K562 (cell line): ENCODE measurements around the gene FOXS1. TPM values are rescaled to one million over a fixed set of nuclear protein-coding genes. Genes with fewer than 3 reads are reported as not detected.
A peak's percentile ranks its signal among the peaks of the same experiment; 100 is the strongest.

Source experiments
- BCOR ChIP-seq: fragments of 450-650 bp; IDR thresholded peaks from 2 replicates; pipeline ENCODE4 v1.6.1; 2016
- CHD1 ChIP-seq: fragments of 200-600 bp; sonication (generic); IDR thresholded peaks from one replicate; pipeline ENCODE4 v1.6.1; 2012; ENCODE audit warnings: mild to moderate bottlenecking, moderate library complexity, low read length, inconsistent platforms
- FOXJ2 ChIP-seq: fragments of 200-800 bp; sonication (Bioruptor generic); IDR thresholded peaks from 2 replicates; pipeline ENCODE4 v1.6.1; 2016; ENCODE audit warnings: missing genetic modification characterization, missing compliant biosample characterization
- HIVEP1 ChIP-seq: fragments of 250-450 bp; sonication (Bioruptor Pico); IDR thresholded peaks from 2 replicates; pipeline ENCODE4 v1.4.0; 2020; ENCODE audit warnings: mild to moderate bottlenecking
- PCBP2 ChIP-seq: fragments of 200-400 bp; formaldehyde crosslinking; IDR thresholded peaks from 2 replicates; pipeline ENCODE4 v1.6.1; 2018; ENCODE audit warnings: low read length, low read depth, mild to moderate bottlenecking, moderate library complexity; ENCODE audit not compliant: poor library complexity, severe bottlenecking
- PURB ChIP-seq: sonication (generic); formaldehyde crosslinking; IDR thresholded peaks from 2 replicates; pipeline ENCODE4 v1.9.0; 2021; ENCODE audit warnings: low read depth, mild to moderate bottlenecking, missing genetic modification reagents
- RBFOX2 ChIP-seq: fragments of 200-400 bp; formaldehyde crosslinking; IDR thresholded peaks from 2 replicates; pipeline ENCODE4 v1.6.1; 2017; ENCODE audit warnings: low read depth, mild to moderate bottlenecking, low read length, moderate library complexity
- SAFB ChIP-seq: fragments of 200-400 bp; formaldehyde crosslinking; IDR thresholded peaks from 2 replicates; pipeline ENCODE4 v1.6.1; 2017; ENCODE audit warnings: low read depth, low read length, borderline replicate concordance
- TAF9B ChIP-seq: fragments of 450-650 bp; IDR thresholded peaks from 2 replicates; pipeline ENCODE4 v1.6.1; 2018; ENCODE audit warnings: mild to moderate bottlenecking; ENCODE audit not compliant: partially characterized antibody
- ZBTB8A ChIP-seq: fragments of 450-650 bp; IDR thresholded peaks from 2 replicates; pipeline ENCODE4 v1.6.1; 2018; ENCODE audit warnings: mild to moderate bottlenecking, moderate library complexity; ENCODE audit not compliant: partially characterized antibody
- ZNF239 ChIP-seq: fragments of 250-450 bp; sonication (Bioruptor Pico); IDR thresholded peaks from 2 replicates; pipeline ENCODE4 v1.4.0; 2020; ENCODE audit warnings: mild to moderate bottlenecking
- ZSCAN29 ChIP-seq: fragments of 450-650 bp; IDR thresholded peaks from 2 replicates; pipeline ENCODE4 v1.6.1; 2017
- polyA plus RNA-seq, 8 experiments: library from polyadenylated mRNA; depleted of rRNA in 4 of 8; stranded (reverse) in 5 of 8; unstranded in 3 of 8; fragments of >200 nt; fragmentation: Nextera tagmentation in 2 of 8; fragmentation: Illumina TruSeq in 1 of 8; extraction: Ambion mirVana in 2 of 8; extraction: Trizol in 1 of 8; gene quantifications; 2 replicates each; pipeline versions ENCODE4 v1.2.1 to v1.2.3, GENCODE V29; 2011 to 2014; ENCODE audit warnings: inconsistent platforms in 1 of 8, missing spikeins in 1 of 8
- total RNA-seq, 7 experiments: library from RNA; depleted of rRNA in 6 of 7; stranded (reverse); fragments of >200 nt in 6 of 7; fragmentation: Illumina TruSeq in 2 of 7; extraction: Trizol in 2 of 7; gene quantifications; 2 replicates each; pipeline versions ENCODE4 v1.2.1 to v1.2.3, GENCODE V29; 2011 to 2021; ENCODE audit warnings: low replicate concordance in 1 of 7
- TF ChIP-seq, protein P1 (sequence below): sonication (generic); formaldehyde crosslinking; IDR thresholded peaks from 2 replicates; pipeline ENCODE4 v1.8.0; 2022; ENCODE audit warnings: missing genetic modification reagents, mild to moderate bottlenecking, borderline replicate concordance
- TF ChIP-seq, protein P2 (sequence below): fragments of 250-450 bp; sonication (Bioruptor Pico); IDR thresholded peaks from 2 replicates; pipeline ENCODE4 v1.9.0; 2021; ENCODE audit warnings: mild to moderate bottlenecking
- TF ChIP-seq, protein P3 (sequence below): fragments of 250-450 bp; sonication (Bioruptor Pico); IDR thresholded peaks from 2 replicates; pipeline ENCODE4 v1.5.0; 2020; ENCODE audit warnings: mild to moderate bottlenecking
- TF ChIP-seq, protein P4 (sequence below), 2 experiments: fragments of 250-450 bp in 1 of 2; fragments of 450-650 bp in 1 of 2; sonication (Bioruptor Pico) in 1 of 2; IDR thresholded peaks; 2 replicates each; pipeline versions ENCODE4 v1.6.1 to v1.8.0; 2016 to 2021; ENCODE audit warnings: mild to moderate bottlenecking in 2 of 2, moderate library complexity in 2 of 2, missing compliant biosample characterization in 1 of 2, missing genetic modification characterization in 1 of 2
- TF ChIP-seq, protein P5 (sequence below): sonication (generic); formaldehyde crosslinking; IDR thresholded peaks from 2 replicates; pipeline ENCODE4 v1.8.0; 2023; ENCODE audit warnings: mild to moderate bottlenecking, missing genetic modification reagents
- TF ChIP-seq, protein P6 (sequence below): fragments of 450-650 bp; formaldehyde crosslinking; IDR thresholded peaks from 2 replicates; pipeline ENCODE4 v1.4.0; 2020; ENCODE audit warnings: mild to moderate bottlenecking, moderate library complexity
- TF ChIP-seq, protein P7 (sequence below): sonication (generic); formaldehyde crosslinking; IDR thresholded peaks from 2 replicates; pipeline ENCODE4 v1.8.0; 2022; ENCODE audit warnings: mild to moderate bottlenecking, missing genetic modification reagents

The FOXS1 gene
- total and polyA plus RNA-seq, 9 of the 15 experiments (the other 6 are each of a cell fraction or from before 2014, with no cell fraction given), result not detected

DNA sequence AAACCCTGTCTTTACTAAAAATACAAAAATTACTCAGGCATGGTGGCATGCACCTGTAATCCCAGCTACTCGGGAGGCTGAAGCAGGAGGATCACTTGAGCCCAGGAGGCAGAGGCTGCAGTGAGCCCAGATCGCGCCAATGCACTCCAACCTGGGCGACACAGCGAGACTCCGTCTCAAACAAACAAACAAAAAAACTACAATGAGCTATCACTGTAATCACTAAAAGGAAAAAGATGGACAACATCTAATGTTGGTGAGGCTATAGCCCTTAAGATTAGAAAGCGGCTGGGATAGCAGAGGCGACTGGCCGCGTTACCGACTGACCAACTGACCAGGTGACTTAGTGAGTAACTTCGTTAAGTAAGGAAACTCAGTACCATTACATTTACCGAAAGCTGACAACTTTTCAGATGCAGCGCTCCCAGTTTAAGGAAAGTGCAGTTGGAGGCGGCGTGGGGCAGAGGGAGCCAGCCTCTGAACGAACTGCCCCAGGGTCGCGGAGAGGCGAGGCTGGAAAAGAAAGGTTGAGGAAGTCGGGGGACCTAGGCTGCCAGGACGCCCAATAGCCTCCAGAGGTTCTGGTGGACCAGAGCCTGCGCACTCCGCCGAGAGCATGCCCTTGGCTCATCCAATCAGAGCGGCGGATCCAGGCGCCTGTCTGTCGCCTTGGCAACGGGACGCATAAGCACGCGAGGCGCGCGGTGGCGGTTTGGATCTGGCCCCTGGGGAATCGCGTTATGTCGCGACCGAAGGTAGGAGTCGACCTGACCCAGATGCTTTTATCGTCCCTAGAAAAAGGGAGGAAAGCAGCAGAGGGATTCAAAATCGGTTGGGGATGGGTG is 34.0 kb upstream of the FOXS1 start (continued):
- TF ChIP-seq HIVEP1 (CRISPR knock-in tag) (no peak), SAFB (no peak), ZBTB8A (no peak), BCOR (peak; percentile 68), PCBP2 (no peak), FOXJ2 (peak; percentile 96), PURB (CRISPR knock-in tag) (no peak), CHD1 (no peak), RBFOX2 (0 out of 2 replicates have a peak, but pooled peaks have one; percentile 40), ZNF239 (no peak), ZSCAN29 (no peak), TAF9B (no peak)
- TF ChIP-seq, protein P1, sequence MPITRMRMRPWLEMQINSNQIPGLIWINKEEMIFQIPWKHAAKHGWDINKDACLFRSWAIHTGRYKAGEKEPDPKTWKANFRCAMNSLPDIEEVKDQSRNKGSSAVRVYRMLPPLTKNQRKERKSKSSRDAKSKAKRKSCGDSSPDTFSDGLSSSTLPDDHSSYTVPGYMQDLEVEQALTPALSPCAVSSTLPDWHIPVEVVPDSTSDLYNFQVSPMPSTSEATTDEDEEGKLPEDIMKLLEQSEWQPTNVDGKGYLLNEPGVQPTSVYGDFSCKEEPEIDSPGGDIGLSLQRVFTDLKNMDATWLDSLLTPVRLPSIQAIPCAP (CRISPR knock-in tag), result no peak
- TF ChIP-seq, protein P2, sequence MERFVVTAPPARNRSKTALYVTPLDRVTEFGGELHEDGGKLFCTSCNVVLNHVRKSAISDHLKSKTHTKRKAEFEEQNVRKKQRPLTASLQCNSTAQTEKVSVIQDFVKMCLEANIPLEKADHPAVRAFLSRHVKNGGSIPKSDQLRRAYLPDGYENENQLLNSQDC (CRISPR knock-in tag), result no peak
- TF ChIP-seq, protein P3, sequence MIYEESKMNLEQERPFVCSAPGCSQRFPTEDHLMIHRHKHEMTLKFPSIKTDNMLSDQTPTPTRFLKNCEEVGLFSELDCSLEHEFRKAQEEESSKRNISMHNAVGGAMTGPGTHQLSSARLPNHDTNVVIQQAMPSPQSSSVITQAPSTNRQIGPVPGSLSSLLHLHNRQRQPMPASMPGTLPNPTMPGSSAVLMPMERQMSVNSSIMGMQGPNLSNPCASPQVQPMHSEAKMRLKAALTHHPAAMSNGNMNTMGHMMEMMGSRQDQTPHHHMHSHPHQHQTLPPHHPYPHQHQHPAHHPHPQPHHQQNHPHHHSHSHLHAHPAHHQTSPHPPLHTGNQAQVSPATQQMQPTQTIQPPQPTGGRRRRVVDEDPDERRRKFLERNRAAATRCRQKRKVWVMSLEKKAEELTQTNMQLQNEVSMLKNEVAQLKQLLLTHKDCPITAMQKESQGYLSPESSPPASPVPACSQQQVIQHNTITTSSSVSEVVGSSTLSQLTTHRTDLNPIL (CRISPR knock-in tag), result no peak
- TF ChIP-seq, protein P4, sequence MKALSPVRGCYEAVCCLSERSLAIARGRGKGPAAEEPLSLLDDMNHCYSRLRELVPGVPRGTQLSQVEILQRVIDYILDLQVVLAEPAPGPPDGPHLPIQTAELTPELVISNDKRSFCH (CRISPR knock-in tag; IDR thresholded peaks at IDR 0.05), result no peak
- TF ChIP-seq, protein P4 (tag; IDR thresholded peaks at IDR 0.05), result no peak
- TF ChIP-seq, protein P5, sequence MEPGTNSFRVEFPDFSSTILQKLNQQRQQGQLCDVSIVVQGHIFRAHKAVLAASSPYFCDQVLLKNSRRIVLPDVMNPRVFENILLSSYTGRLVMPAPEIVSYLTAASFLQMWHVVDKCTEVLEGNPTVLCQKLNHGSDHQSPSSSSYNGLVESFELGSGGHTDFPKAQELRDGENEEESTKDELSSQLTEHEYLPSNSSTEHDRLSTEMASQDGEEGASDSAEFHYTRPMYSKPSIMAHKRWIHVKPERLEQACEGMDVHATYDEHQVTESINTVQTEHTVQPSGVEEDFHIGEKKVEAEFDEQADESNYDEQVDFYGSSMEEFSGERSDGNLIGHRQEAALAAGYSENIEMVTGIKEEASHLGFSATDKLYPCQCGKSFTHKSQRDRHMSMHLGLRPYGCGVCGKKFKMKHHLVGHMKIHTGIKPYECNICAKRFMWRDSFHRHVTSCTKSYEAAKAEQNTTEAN (CRISPR knock-in tag), result no peak
- TF ChIP-seq, protein P6, sequence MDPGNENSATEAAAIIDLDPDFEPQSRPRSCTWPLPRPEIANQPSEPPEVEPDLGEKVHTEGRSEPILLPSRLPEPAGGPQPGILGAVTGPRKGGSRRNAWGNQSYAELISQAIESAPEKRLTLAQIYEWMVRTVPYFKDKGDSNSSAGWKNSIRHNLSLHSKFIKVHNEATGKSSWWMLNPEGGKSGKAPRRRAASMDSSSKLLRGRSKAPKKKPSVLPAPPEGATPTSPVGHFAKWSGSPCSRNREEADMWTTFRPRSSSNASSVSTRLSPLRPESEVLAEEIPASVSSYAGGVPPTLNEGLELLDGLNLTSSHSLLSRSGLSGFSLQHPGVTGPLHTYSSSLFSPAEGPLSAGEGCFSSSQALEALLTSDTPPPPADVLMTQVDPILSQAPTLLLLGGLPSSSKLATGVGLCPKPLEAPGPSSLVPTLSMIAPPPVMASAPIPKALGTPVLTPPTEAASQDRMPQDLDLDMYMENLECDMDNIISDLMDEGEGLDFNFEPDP (CRISPR knock-in tag), result no peak
- TF ChIP-seq, protein P7, sequence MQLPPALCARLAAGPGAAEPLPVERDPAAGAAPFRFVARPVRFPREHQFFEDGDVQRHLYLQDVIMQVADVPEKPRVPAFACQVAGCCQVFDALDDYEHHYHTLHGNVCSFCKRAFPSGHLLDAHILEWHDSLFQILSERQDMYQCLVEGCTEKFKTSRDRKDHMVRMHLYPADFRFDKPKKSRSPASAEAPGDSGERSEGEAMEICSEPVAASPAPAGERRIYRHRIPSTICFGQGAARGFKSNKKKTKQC (CRISPR knock-in tag), result no peak
